ENCODE results near the gene BACE2. TPM values are rescaled to one million over a fixed set of nuclear protein-coding genes. Genes with fewer than 3 reads are reported as not detected.

The BACE2 gene
- total RNA-seq, 1 experiment from 2014 or later = not detected

GRCh38 chr21:41227357-41228005 is 59.5 kb downstream of the BACE2 start:
- Histone ChIP-seq H3K4me1 (ENCODE audit: low read length) (no peaks in the 10 kb centered on the region), H2AFZ (ENCODE audit: low read length) (no peak overlapping the region), H3K9me2 (replicated peaks; ENCODE audit: insufficient read depth, low read length) (no peaks in the 10 kb centered on the region), H3K4me2 (ENCODE audit: low read depth, low read length, poor library complexity, severe bottlenecking) (no peak overlapping the region), H3K36me3 (ENCODE audit: insufficient read depth, low read length) (no peaks in the 10 kb centered on the region), H3K9ac (ENCODE audit: low read length) (no peak overlapping the region), H4K20me1 (ENCODE audit: insufficient read depth, low read depth, low read length) (no peaks in the 10 kb centered on the region), H3K27me3 (ENCODE audit: low read length) (0 out of 2 replicates have a peak, but pooled peaks cover 2% of the 10 kb centered on the region), H3K79me2 (ENCODE audit: low read length) (no peaks in the 10 kb centered on the region), H3K9me3 (ENCODE audit: low read length) (no peaks in the 10 kb centered on the region), H3K4me3 (ENCODE audit: low read length) (no peak overlapping the region), H3K27ac (ENCODE audit: low read length) (no peak overlapping the region)
- DNase-seq = no peak

- Histone ChIP-seq H4K20me1 (ENCODE audit: insufficient read depth, low read depth, low read length) (no peaks in the 10 kb centered on the region), H3K4me3 (ENCODE audit: low read length) (no peak overlapping the region), H3K27ac (ENCODE audit: low read length) (no peak overlapping the region), H3K36me3 (ENCODE audit: insufficient read depth, low read length) (no peaks in the 10 kb centered on the region), H3K9me2 (replicated peaks; ENCODE audit: insufficient read depth, low read length) (no peaks in the 10 kb centered on the region), H3K79me2 (ENCODE audit: low read length) (no peaks in the 10 kb centered on the region), H2AFZ (ENCODE audit: low read length) (no peak overlapping the region), H3K4me1 (ENCODE audit: low read length) (no peaks in the 10 kb centered on the region), H3K27me3 (ENCODE audit: low read length) (0 out of 2 replicates have a peak, but pooled peaks cover 2% of the 10 kb centered on the region), H3K9me3 (ENCODE audit: low read length) (no peaks in the 10 kb centered on the region), H3K4me2 (ENCODE audit: low read depth, low read length, poor library complexity, severe bottlenecking) (no peak overlapping the region), H3K9ac (ENCODE audit: low read length) (no peak overlapping the region)
- no peak for DNase-seq
Measured at GRCh38 chr21:41228006-41228370, 60.0 kb downstream of the BACE2 start.

GRCh38 chr21:41228492-41228891 is 60.5 kb downstream of the BACE2 start:
- H2AFZ ChIP-seq (ENCODE audit: low read length) = no peak overlapping the region
- no peak overlapping the region for H3K9ac ChIP-seq (ENCODE audit: low read length)
- H4K20me1 ChIP-seq (ENCODE audit: insufficient read depth, low read depth, low read length) = no peaks in the 10 kb centered on the region
- H3K4me2 ChIP-seq (ENCODE audit: low read depth, low read length, poor library complexity, severe bottlenecking) = no peak overlapping the region
- no peaks in the 10 kb centered on the region for H3K4me1 ChIP-seq (ENCODE audit: low read length)
- H3K9me2 ChIP-seq (replicated peaks; ENCODE audit: insufficient read depth, low read length) = no peaks in the 10 kb centered on the region
- no peak overlapping the region for H3K27ac ChIP-seq (ENCODE audit: low read length)
- no peaks in the 10 kb centered on the region for H3K79me2 ChIP-seq (ENCODE audit: low read length)
- H3K36me3 ChIP-seq (ENCODE audit: insufficient read depth, low read length) = no peaks in the 10 kb centered on the region
- H3K27me3 ChIP-seq (ENCODE audit: low read length) = 0 out of 2 replicates have a peak, but pooled peaks cover 2% of the 10 kb centered on the region
- no peak overlapping the region for H3K4me3 ChIP-seq (ENCODE audit: low read length)
- H3K9me3 ChIP-seq (ENCODE audit: low read length) = no peaks in the 10 kb centered on the region
- no peak for DNase-seq

GRCh38 chr21:41228958-41229357 is 61.0 kb downstream of the BACE2 start:
- 0 out of 2 replicates have a peak, but pooled peaks cover 2% of the 10 kb centered on the region for H3K27me3 ChIP-seq (ENCODE audit: low read length)
- no peak for DNase-seq
- no peaks in the 10 kb centered on the region for H3K36me3 ChIP-seq (ENCODE audit: insufficient read depth, low read length)
- no peak overlapping the region for H3K9ac ChIP-seq (ENCODE audit: low read length)
- no peak overlapping the region for H3K4me3 ChIP-seq (ENCODE audit: low read length)
- H2AFZ ChIP-seq (ENCODE audit: low read length) = no peak overlapping the region
- H3K4me2 ChIP-seq (ENCODE audit: low read depth, low read length, poor library complexity, severe bottlenecking) = no peak overlapping the region
- H3K9me3 ChIP-seq (ENCODE audit: low read length) = no peaks in the 10 kb centered on the region
- no peaks in the 10 kb centered on the region for H3K9me2 ChIP-seq (replicated peaks; ENCODE audit: insufficient read depth, low read length)
- H3K79me2 ChIP-seq (ENCODE audit: low read length) = no peaks in the 10 kb centered on the region
- no peaks in the 10 kb centered on the region for H3K4me1 ChIP-seq (ENCODE audit: low read length)
- no peaks in the 10 kb centered on the region for H4K20me1 ChIP-seq (ENCODE audit: insufficient read depth, low read depth, low read length)
- no peak overlapping the region for H3K27ac ChIP-seq (ENCODE audit: low read length)

- Histone ChIP-seq H3K4me1 (ENCODE audit: low read length) (no peaks in the 10 kb centered on the region), H4K20me1 (ENCODE audit: insufficient read depth, low read depth, low read length) (no peaks in the 10 kb centered on the region), H3K36me3 (ENCODE audit: insufficient read depth, low read length) (no peaks in the 10 kb centered on the region), H3K27ac (ENCODE audit: low read length) (no peak overlapping the region), H3K4me3 (ENCODE audit: low read length) (no peak overlapping the region), H3K9me3 (ENCODE audit: low read length) (no peaks in the 10 kb centered on the region), H3K9ac (ENCODE audit: low read length) (no peak overlapping the region), H3K79me2 (ENCODE audit: low read length) (no peaks in the 10 kb centered on the region), H3K27me3 (ENCODE audit: low read length) (0 out of 2 replicates have a peak, but pooled peaks cover 2% of the 10 kb centered on the region), H2AFZ (ENCODE audit: low read length) (no peak overlapping the region), H3K9me2 (replicated peaks; ENCODE audit: insufficient read depth, low read length) (no peaks in the 10 kb centered on the region), H3K4me2 (ENCODE audit: low read depth, low read length, poor library complexity, severe bottlenecking) (no peak overlapping the region)
- DNase-seq = no peak
Measured at GRCh38 chr21:41229509-41230248, 61.7 kb downstream of the BACE2 start.

- Histone ChIP-seq H4K20me1 (ENCODE audit: insufficient read depth, low read depth, low read length) (no peaks in the 10 kb centered on the region), H3K27me3 (ENCODE audit: low read length) (0 out of 2 replicates have a peak, but pooled peaks cover 2% of the 10 kb centered on the region), H3K9me2 (replicated peaks; ENCODE audit: insufficient read depth, low read length) (no peaks in the 10 kb centered on the region), H3K9ac (ENCODE audit: low read length) (no peak overlapping the region), H3K27ac (ENCODE audit: low read length) (no peak overlapping the region), H3K36me3 (ENCODE audit: insufficient read depth, low read length) (no peaks in the 10 kb centered on the region), H3K4me2 (ENCODE audit: low read depth, low read length, poor library complexity, severe bottlenecking) (no peak overlapping the region), H2AFZ (ENCODE audit: low read length) (no peak overlapping the region), H3K4me3 (ENCODE audit: low read length) (no peak overlapping the region), H3K79me2 (ENCODE audit: low read length) (no peaks in the 10 kb centered on the region), H3K4me1 (ENCODE audit: low read length) (no peaks in the 10 kb centered on the region), H3K9me3 (ENCODE audit: low read length) (no peaks in the 10 kb centered on the region)
- DNase-seq = no peak
Measured at GRCh38 chr21:41230497-41230896, 62.5 kb downstream of the BACE2 start.

GRCh38 chr21:41231060-41231459 is 63.1 kb downstream of the BACE2 start:
- DNase-seq = no peak
- no peak overlapping the region for H3K27ac ChIP-seq (ENCODE audit: low read length)
- H2AFZ ChIP-seq (ENCODE audit: low read length) = no peak overlapping the region
- no peaks in the 10 kb centered on the region for H3K9me3 ChIP-seq (ENCODE audit: low read length)
- no peaks in the 10 kb centered on the region for H3K9me2 ChIP-seq (replicated peaks; ENCODE audit: insufficient read depth, low read length)
- H4K20me1 ChIP-seq (ENCODE audit: insufficient read depth, low read depth, low read length) = no peaks in the 10 kb centered on the region
- no peaks in the 10 kb centered on the region for H3K4me1 ChIP-seq (ENCODE audit: low read length)
- H3K4me2 ChIP-seq (ENCODE audit: low read depth, low read length, poor library complexity, severe bottlenecking) = no peak overlapping the region
- no peak overlapping the region for H3K4me3 ChIP-seq (ENCODE audit: low read length)
- H3K9ac ChIP-seq (ENCODE audit: low read length) = no peak overlapping the region
- H3K36me3 ChIP-seq (ENCODE audit: insufficient read depth, low read length) = no peaks in the 10 kb centered on the region
- H3K27me3 ChIP-seq (ENCODE audit: low read length) = 0 out of 2 replicates have a peak, but pooled peaks cover 2% of the 10 kb centered on the region
- no peaks in the 10 kb centered on the region for H3K79me2 ChIP-seq (ENCODE audit: low read length)

GRCh38 chr21:41232013-41232412 is 64.1 kb downstream of the BACE2 start:
- H3K9me3 ChIP-seq (ENCODE audit: low read length) = no peaks in the 10 kb centered on the region
- H3K4me2 ChIP-seq (ENCODE audit: low read depth, low read length, poor library complexity, severe bottlenecking) = no peak overlapping the region
- H3K9me2 ChIP-seq (replicated peaks; ENCODE audit: insufficient read depth, low read length) = no peaks in the 10 kb centered on the region
- H3K36me3 ChIP-seq (ENCODE audit: insufficient read depth, low read length) = no peaks in the 10 kb centered on the region
- no peaks in the 10 kb centered on the region for H3K4me1 ChIP-seq (ENCODE audit: low read length)
- H2AFZ ChIP-seq (ENCODE audit: low read length) = no peak overlapping the region
- no peak overlapping the region for H3K9ac ChIP-seq (ENCODE audit: low read length)
- H3K79me2 ChIP-seq (ENCODE audit: low read length) = no peaks in the 10 kb centered on the region
- no peak overlapping the region for H3K4me3 ChIP-seq (ENCODE audit: low read length)
- H4K20me1 ChIP-seq (ENCODE audit: insufficient read depth, low read depth, low read length) = no peaks in the 10 kb centered on the region
- 0 out of 2 replicates have a peak, but pooled peaks cover 2% of the 10 kb centered on the region for H3K27me3 ChIP-seq (ENCODE audit: low read length)
- no peak for DNase-seq
- no peak overlapping the region for H3K27ac ChIP-seq (ENCODE audit: low read length)

Data from Karpas-422 (cell line).